GM12874 (cell line): ENCODE data around the gene RSRC1.

ENCODE experiments used
- CTCF ChIP-seq: IDR thresholded peaks from 2 replicates; pipeline ENCODE4 v1.5.1; 2011; ENCODE audit warnings: low read depth, mild to moderate bottlenecking, control low read depth, low read length, moderate library complexity; ENCODE audit not compliant: insufficient read depth

Gene RSRC1

GRCh38 chr3:158314426-158315357, 204.8 kb downstream of the RSRC1 start:
- TF ChIP-seq CTCF, result no peak

GRCh38 chr3:158330870-158331269, 221.0 kb downstream of the RSRC1 start:
- TF ChIP-seq CTCF, result no peak

GRCh38 chr3:158333736-158334135, 223.8 kb downstream of the RSRC1 start:
- no peak for TF ChIP-seq CTCF

GRCh38 chr3:158337110-158337509, 227.2 kb downstream of the RSRC1 start:
- no peak for TF ChIP-seq CTCF

GRCh38 chr3:158339638-158340037, 229.7 kb downstream of the RSRC1 start:
- TF ChIP-seq CTCF, result no peak

GRCh38 chr3:158347966-158348365, 238.1 kb downstream of the RSRC1 start:
- TF ChIP-seq CTCF, result no peak

GRCh38 chr3:158350971-158351370, 241.1 kb downstream of the RSRC1 start:
- TF ChIP-seq CTCF, result no peak
